Activated CD4-positive, alpha-beta T cell treated with anti-CD3 and anti-CD28 coated beads, Interleukin-2, amount 10 ng/mL, durations not matched to agents 24 days and 14 days (primary cell): ENCODE results near the gene RPP30. TPM values are rescaled to one million over a fixed set of nuclear protein-coding genes. Genes with fewer than 3 reads are reported as not detected.
"Not testable (repeated sequence)": the region's sequence is repeated elsewhere in the genome, so short reads cannot be mapped to it uniquely, and the experiment has no call there.

Experiments used
- DNase-seq: peaks from one replicate; pipeline ENCODE4 v3.0.0; 2022
- H3K27ac Mint-ChIP-seq: one replicate; pipeline ENCODE4 v1.8.0; 2022; ENCODE audit warnings: mild to moderate bottlenecking, mixed read lengths
- H3K27me3 Mint-ChIP-seq: one replicate; pipeline ENCODE4 v1.8.0; 2022; ENCODE audit warnings: mixed read lengths
- H3K36me3 Mint-ChIP-seq: one replicate; pipeline ENCODE4 v1.8.0; 2022; ENCODE audit warnings: low read depth, mild to moderate bottlenecking, mixed read lengths
- H3K4me1 Mint-ChIP-seq: one replicate; pipeline ENCODE4 v1.8.0; 2021; ENCODE audit warnings: mixed read lengths
- H3K4me3 Mint-ChIP-seq: one replicate; pipeline ENCODE4 v1.8.0; 2022; ENCODE audit warnings: mild to moderate bottlenecking, moderate library complexity, mixed read lengths
- H3K9me3 Mint-ChIP-seq: one replicate; pipeline ENCODE4 v1.8.0; 2021; ENCODE audit warnings: mixed read lengths
- intact Hi-C: fragments of 100-400 bp; cut with micrococcal nuclease; formaldehyde crosslinking; loops from one replicate; pipeline ENCODE4 v1.15.1; 2023
- total RNA-seq: library from RNA; stranded (reverse); gene quantifications from 2 replicates; pipeline ENCODE4 v1.2.3, GENCODE V29; 2022

Gene RPP30
- total RNA-seq, 1 donor from 2014 or later: 86.4 TPM

DNA sequence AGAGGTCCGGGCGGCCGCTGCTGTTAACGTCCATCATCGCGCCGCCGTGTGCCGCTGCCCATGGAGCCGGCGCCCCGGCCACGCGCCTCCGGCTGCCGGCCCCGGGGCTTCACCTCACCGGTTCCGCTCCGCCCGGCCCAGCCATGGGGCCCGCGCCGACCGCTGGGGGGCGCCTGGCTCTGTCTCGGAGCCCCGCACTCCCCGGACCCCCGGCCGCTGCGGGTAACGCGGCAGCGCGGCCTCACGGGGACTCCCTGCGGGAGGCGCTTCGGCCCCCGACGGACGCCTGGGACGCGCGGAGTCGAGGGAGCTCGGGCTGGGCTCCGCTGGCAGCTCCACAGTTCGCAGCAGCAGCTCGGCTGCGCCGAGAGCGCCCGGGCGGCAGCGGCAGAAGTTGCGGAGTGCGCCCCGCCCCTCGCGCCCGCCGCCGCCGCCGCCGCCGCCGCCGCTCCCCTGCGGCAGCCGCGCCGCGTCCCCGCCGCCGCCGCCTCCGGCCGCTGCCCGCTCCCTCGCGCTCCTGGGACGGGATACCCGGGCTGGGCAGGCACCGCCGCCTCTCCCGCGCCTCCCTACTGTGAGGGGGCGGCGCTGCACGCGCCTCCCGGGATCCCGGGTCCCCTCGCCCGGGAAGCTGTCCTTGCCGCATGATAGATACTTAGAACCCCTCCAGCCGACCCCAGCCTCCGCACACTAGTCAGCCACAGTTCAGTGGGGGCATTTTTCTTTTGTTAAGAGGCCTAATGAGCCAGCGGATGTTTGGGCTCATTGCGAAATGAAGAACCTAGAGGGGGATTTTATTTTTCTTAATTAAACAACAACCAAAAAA is 13.9 kb upstream of the RPP30 start, which contains the start of gene HTR7:
Gene HTR7, minus strand, starts transcription at position 405 of the 826 bp plus-strand sequence. Its CDS starts 368 bp downstream, at position 37.
- no peaks in the 10 kb centered on the region for H3K9me3 Mint-ChIP-seq
- peak within 1 kb of the TSS; percentile 88 for H3K4me3 Mint-ChIP-seq
- peak within 1 kb of the TSS; percentile 68 for H3K27ac Mint-ChIP-seq
- no peaks in the 10 kb centered on the region for H3K36me3 Mint-ChIP-seq
- peaks cover 78% of the 10 kb centered on the region for H3K27me3 Mint-ChIP-seq
- peak; percentile 89 for DNase-seq
- H3K4me1 Mint-ChIP-seq: peaks cover 4% of the 10 kb centered on the region
- intact Hi-C loops: loop anchor here (1.0 kb wide), 1 partner anchor 13 kb away; the partner anchor contains the start of gene RPP30

DNA sequence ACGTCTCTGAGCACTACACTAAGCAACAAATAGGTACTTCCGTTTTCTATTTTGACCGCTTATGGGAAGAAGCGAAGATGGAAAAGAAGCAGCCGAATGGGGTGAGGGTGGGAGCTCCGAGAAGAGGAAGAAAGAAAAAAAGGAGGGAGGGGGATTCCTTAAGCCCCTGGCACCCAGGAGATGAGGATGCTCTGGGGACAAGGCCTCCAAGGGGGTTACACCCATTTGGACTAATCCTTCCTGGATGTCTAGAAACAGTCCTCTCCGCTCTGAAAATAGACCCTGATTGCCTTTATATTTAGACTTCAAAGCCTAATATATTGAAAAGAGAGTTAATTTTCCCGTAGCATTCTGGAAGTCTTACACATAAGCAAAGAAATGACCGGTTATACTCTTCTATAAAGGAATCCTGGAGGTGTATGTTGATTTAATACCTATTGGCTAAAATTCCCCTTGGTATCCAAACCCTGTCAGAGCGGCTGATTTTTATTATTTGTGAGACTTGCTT is 13.3 kb upstream of the RPP30 start:
- DNase-seq: no peak
- intact Hi-C loops: loop anchor here (1.0 kb wide), 1 partner anchor 13 kb away; the partner anchor contains the start of gene RPP30
- Mint-ChIP-seq H3K9me3 (no peaks in the 10 kb centered on the region), H3K4me1 (peaks cover 4% of the 10 kb centered on the region), H3K27ac (no peak overlapping the region), H3K4me3 (peak overlapping the region; percentile 83), H3K27me3 (peaks cover 82% of the 10 kb centered on the region), H3K36me3 (no peaks in the 10 kb centered on the region)

DNA sequence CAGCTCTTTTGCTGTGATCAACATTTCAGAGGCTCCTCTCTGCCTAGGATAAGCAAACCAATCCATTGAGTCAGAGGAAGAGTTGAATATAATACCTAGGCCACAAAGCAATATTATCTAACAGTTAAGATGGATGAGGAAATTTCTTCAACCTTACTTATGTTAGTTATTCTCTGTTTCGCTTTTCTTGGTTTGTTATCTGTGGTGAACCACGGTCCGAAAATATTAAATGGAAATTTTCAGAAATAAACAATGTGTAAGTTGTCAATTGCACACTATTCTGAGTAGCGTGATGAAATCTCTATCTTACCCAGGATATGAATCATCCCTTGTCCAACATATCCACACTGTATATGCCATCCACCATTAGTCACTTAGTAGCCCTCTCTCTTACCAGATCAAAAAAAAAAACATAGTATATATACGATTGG is 12.4 kb upstream of the RPP30 start:
- Mint-ChIP-seq H3K27ac (no peak overlapping the region), H3K4me1 (peaks cover 4% of the 10 kb centered on the region), H3K27me3 (peaks cover 80% of the 10 kb centered on the region), H3K9me3 (no peaks in the 10 kb centered on the region), H3K36me3 (no peaks in the 10 kb centered on the region), H3K4me3 (no peak overlapping the region)
- intact Hi-C loops: no loop called here
- no peak for DNase-seq

DNA sequence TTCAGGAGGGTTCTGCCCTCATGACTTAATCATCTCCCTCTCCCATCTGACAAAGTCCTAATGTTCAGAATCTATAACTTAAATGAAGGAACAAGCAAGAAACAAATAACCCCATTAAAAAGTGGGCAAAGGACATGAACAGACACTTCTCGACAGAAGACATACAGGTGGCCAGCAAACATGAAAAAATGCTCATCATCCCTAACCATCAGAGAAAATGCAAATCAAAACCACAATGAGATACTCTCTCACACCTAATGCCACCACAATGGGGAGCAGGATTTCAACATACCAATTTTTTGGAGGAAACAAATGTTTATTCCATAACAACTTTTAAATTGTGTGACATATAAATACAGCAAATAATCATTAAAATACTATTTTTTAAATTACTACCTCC is 11.0 kb upstream of the RPP30 start:
- Mint-ChIP-seq H3K4me1 (peaks cover 4% of the 10 kb centered on the region), H3K27me3 (peaks cover 70% of the 10 kb centered on the region), H3K9me3 (no peaks in the 10 kb centered on the region), H3K27ac (no peak overlapping the region), H3K36me3 (no peaks in the 10 kb centered on the region), H3K4me3 (no peak overlapping the region)
- intact Hi-C loops: loop anchor here (10.0 kb wide), 1 partner anchor 906 kb away; no protein-coding TSS in a partner anchor
- DNase-seq: no peak

DNA sequence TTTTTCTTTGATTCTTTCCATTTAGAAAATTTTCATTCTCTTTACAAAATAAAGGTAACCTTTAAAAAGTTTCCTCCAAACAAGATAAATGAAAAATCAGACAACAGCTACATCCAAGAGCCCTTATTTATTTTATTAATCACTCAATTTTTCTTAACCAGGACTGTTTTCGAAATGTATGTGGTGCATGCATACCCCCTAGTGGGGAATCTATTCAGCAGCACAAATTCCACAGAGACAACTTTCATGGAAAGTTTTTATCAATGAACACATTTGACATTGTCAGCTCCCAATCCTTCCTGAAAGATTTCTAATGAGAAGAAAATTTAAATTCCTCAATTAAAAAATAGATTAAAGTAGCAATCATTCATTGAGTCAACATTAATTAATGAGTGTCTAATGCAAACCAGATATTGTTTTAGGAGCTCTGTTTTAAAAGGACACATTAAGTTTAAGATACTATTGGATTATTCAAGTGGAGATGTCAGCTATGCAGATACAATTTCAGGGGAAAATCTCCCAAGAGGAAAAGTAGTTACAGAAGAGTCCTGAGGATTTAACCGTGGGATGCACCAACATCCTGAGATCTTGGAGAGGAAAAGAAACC is 8.8 kb upstream of the RPP30 start:
- Mint-ChIP-seq H3K4me1 (no peaks in the 10 kb centered on the region), H3K9me3 (no peaks in the 10 kb centered on the region), H3K27ac (no peak overlapping the region), H3K27me3 (peaks cover 75% of the 10 kb centered on the region), H3K36me3 (no peaks in the 10 kb centered on the region), H3K4me3 (no peak overlapping the region)
- intact Hi-C loops: loop anchor here (1.0 to 10.0 kb wide), 2 partner anchors 112 to 908 kb away; no protein-coding TSS in a partner anchor
- DNase-seq: no peak

DNA sequence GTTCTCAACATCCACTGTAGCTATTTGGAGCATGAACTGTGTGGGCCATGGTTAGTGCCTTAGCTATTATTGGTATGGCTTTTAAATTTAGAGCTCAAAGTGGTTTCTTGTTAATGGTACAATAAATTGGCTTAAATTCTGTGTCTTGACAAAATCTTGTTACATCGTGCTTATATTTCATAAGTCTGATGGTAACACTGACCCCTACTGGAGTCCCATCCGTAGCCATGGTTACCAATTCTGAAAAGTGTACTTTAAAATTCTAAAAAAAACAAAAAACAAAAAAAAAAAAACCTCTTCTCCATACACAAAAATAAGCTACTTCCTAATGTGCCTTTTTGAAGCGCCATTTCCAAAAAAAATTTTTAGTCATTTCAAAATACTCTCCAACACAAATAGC is 6.4 kb upstream of the RPP30 start:
- H3K27me3 Mint-ChIP-seq: peaks cover 70% of the 10 kb centered on the region
- H3K4me1 Mint-ChIP-seq: no peaks in the 10 kb centered on the region
- H3K9me3 Mint-ChIP-seq: no peaks in the 10 kb centered on the region
- H3K27ac Mint-ChIP-seq: no peak overlapping the region
- no peaks in the 10 kb centered on the region for H3K36me3 Mint-ChIP-seq
- no peak overlapping the region for H3K4me3 Mint-ChIP-seq
- no peak for DNase-seq
- intact Hi-C loops: loop anchor here (10.0 kb wide), 1 partner anchor 911 kb away; no protein-coding TSS in a partner anchor

DNA sequence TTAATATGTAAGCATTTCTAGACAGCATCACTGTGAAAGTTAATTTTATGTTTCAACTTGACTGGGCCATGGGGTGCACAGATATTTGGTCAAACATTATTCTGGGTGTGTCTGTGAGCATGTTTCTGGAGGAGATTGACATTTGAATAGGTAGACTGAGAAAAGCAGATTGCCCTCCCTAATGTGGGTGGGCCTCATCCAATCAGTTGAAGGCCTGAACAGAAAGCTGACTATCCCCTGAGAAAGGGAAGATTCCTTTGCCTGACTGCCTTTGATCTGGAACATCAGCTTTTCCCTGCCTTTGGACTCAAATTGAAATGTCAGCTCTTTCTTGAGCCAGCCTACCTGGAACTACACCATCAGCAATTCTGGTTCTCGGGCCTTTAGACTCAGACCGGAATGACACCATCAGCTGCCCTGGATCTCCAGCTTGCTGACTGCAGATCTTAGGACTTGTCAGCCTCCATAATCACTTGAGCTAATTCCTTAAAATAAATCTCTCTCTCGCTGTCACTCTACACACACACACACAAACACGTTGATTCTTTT is 5.7 kb upstream of the RPP30 start:
- intact Hi-C loops: loop anchor here (10.0 kb wide), 1 partner anchor 911 kb away; no protein-coding TSS in a partner anchor
- peaks cover 66% of the 10 kb centered on the region for H3K27me3 Mint-ChIP-seq
- no peak for DNase-seq
- H3K36me3 Mint-ChIP-seq: no peaks in the 10 kb centered on the region
- H3K4me3 Mint-ChIP-seq: no peak overlapping the region
- H3K4me1 Mint-ChIP-seq: peaks cover 5% of the 10 kb centered on the region
- H3K27ac Mint-ChIP-seq: no peak overlapping the region
- no peaks in the 10 kb centered on the region for H3K9me3 Mint-ChIP-seq

DNA sequence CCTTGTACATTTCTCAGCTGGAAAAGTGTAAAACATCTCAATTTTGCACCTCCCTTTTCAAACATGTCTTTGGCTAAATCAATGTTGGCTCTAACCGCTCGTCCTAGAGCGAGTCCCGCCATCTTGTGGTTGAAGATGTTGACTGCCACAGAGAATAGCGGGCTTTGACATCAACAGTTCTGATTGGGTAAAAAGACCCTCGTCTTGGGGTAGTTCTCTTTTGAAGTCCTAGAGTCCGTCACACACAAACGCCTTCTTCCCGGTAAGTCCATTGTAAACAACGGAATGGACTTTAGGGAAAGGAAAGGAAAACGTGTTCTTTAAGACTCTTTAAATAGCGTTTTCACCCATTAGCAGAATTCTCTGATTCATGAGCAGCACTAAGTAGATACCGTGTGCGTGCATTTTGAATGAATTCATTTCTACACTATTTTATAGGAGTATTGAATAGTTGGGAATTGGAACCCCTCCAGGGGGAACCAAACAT is 452 bp upstream of the RPP30 start:
- H3K4me1 Mint-ChIP-seq: peaks cover 32% of the 10 kb centered on the region
- intact Hi-C loops: loop anchor here (1.0 to 10.0 kb wide), 6 partner anchors 13 to 1229 kb away; partner anchors contain the start of genes HTR7 and KIF20B
- H3K27me3 Mint-ChIP-seq: peaks cover 32% of the 10 kb centered on the region
- H3K9me3 Mint-ChIP-seq: no peaks in the 10 kb centered on the region
- H3K4me3 Mint-ChIP-seq: peak overlapping the region; percentile 97
- H3K27ac Mint-ChIP-seq: peak overlapping the region; percentile 96
- peaks cover 8% of the 10 kb centered on the region for H3K36me3 Mint-ChIP-seq
- DNase-seq: peak; percentile 83

DNA sequence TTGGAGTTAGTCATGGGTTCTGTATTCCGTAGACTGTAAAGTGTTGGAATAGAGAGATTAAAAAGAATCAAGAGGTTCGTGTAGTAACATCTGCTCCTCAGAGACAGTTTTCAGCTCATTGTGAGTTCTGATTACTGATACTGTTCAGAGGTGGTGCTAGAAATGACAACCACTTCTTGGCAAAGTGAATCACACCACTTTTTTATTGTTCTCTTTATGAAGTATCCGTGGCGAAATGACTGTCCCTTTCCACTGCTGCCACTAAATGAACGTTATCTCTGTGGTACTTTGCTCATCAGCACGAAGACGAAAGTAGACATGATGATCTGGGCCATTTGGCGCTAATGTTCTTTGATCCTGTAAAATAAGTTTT is 860 bp downstream of the RPP30 start:
- Mint-ChIP-seq H3K4me1 (peaks cover 35% of the 10 kb centered on the region), H3K4me3 (peak overlapping the region; percentile 97), H3K27ac (peak overlapping the region; percentile 96), H3K9me3 (no peaks in the 10 kb centered on the region), H3K27me3 (peaks cover 19% of the 10 kb centered on the region), H3K36me3 (peaks cover 18% of the 10 kb centered on the region)
- DNase-seq: no peak
- intact Hi-C loops: loop anchor here (1.0 to 10.0 kb wide), 5 partner anchors 34 to 1230 kb away; no protein-coding TSS in a partner anchor

DNA sequence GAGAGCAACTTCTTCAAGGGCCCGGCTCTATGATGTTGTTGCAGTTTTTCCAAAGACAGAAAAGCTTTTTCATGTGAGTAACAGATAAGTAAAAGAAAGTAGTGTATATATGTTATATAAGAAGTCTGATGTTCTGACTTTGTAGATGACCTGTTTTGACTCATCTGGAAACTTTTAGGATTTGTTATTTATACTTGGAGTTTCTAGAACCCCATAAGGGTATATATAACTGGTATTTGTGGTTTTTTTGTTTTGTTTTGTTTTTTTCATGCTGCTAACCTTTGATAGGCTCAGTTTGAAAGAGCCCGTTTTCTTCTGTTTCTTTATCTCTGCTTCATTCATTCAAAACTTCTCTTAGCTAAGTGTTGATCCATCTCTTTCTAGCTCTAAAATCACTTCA is 7.3 kb downstream of the RPP30 start:
- H3K27me3 Mint-ChIP-seq: no peaks in the 10 kb centered on the region
- no peak overlapping the region for H3K4me3 Mint-ChIP-seq
- intact Hi-C loops: loop anchor here (2.0 to 10.0 kb wide), 2 partner anchors 286 to 372 kb away; no protein-coding TSS in a partner anchor
- peaks cover 9% of the 10 kb centered on the region for H3K4me1 Mint-ChIP-seq
- H3K9me3 Mint-ChIP-seq: no peaks in the 10 kb centered on the region
- no peak for DNase-seq
- peaks cover 34% of the 10 kb centered on the region for H3K36me3 Mint-ChIP-seq
- no peak overlapping the region for H3K27ac Mint-ChIP-seq

DNA sequence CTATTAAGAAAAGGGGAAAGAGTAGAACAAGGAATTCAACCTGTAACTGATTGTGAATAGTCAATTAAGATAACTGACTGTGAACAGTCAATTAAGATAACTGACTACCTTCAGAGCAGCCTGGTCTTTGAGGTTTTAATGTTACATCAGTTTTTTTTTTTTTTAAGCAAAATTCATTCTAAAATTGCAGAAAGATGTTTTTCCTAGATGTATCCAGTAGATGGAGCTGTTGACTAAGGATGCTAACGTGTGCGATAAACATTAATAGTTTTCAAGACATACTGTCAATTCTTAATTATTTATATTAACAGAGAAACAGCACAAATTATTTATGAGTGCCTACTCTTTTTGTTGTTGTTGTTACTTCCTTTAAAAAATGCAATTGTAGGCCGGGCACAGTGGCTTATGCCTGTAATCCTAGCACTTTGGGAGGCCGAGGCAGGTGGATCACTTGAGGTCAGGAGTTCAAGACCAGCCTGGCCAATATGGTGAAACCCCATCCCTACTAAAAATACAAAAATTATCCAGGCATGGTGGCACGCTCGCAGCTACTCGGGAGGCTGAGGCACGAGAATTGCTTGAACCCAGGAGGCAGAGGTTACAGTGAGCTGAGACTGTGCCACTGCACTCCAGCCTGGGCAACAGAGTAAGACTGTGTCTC is 8.4 kb downstream of the RPP30 start:
- H3K9me3 Mint-ChIP-seq, H3K4me3 Mint-ChIP-seq, DNase-seq, H3K4me1 Mint-ChIP-seq, H3K27ac Mint-ChIP-seq, intact Hi-C loops, H3K27me3 Mint-ChIP-seq: not testable (repeated sequence)
- H3K36me3 Mint-ChIP-seq: peaks cover 33% of the 10 kb centered on the region

DNA sequence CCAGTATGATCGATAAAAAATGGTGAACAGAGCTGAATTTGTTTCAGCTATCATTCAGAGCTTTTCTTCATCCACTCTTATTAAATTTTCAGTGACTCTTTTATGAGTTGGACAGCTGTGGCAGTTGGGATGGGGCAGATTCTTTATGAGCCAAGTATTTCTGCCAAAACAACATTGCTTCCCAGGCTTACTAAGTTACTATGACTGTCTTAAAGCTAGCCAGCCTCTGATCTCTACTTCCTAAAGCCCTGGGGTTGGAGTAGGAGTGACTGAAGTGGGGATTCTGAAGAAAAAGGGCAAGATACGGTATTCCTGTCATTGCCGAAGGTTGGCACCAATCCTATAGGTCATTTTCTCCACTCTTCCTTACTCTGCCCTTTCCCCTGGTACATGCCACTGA is 12.7 kb downstream of the RPP30 start:
- peaks cover 36% of the 10 kb centered on the region for H3K36me3 Mint-ChIP-seq
- H3K4me3 Mint-ChIP-seq: no peak overlapping the region
- no peaks in the 10 kb centered on the region for H3K9me3 Mint-ChIP-seq
- no peak for DNase-seq
- intact Hi-C loops: no loop called here
- no peaks in the 10 kb centered on the region for H3K27me3 Mint-ChIP-seq
- H3K27ac Mint-ChIP-seq: no peak overlapping the region
- H3K4me1 Mint-ChIP-seq: peaks cover 2% of the 10 kb centered on the region

DNA sequence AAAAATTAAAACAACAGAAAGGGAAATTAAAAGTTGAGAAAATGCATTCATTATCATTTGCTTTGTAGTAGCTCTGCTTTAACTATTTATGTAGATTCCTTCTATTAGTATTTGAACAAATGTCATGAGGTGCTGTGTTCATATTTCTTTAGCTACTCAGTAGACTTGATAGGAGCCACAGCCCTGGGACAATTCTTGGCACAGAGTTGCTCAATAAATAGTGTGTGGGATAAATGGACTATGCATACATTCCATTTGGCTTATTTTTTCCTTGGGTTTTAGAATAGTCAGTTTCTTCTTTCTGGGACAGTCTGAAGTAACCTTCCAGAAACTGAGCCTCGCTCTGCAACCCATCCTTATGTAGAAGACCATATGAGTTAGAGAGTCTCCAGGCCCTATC is 13.4 kb downstream of the RPP30 start:
- no peak overlapping the region for H3K4me3 Mint-ChIP-seq
- no peaks in the 10 kb centered on the region for H3K9me3 Mint-ChIP-seq
- intact Hi-C loops: no loop called here
- no peak for DNase-seq
- H3K27ac Mint-ChIP-seq: no peak overlapping the region
- H3K36me3 Mint-ChIP-seq: peaks cover 35% of the 10 kb centered on the region
- no peaks in the 10 kb centered on the region for H3K4me1 Mint-ChIP-seq
- no peaks in the 10 kb centered on the region for H3K27me3 Mint-ChIP-seq
